Chondrocyte (in vitro differentiated cells): Measurements from ENCODE around the gene TTLL3. TPM values are rescaled to one million over a fixed set of nuclear protein-coding genes. Genes with fewer than 3 reads are reported as not detected.

ENCODE experiments used
- DNase-seq: peaks from one replicate; pipeline ENCODE4 v3.0.0; 2021; ENCODE audit warnings: mixed read lengths, low spot score
- H3K27ac Mint-ChIP-seq: one replicate; pipeline ENCODE4 v1.8.0; 2021; ENCODE audit warnings: mild to moderate bottlenecking, moderate library complexity, mixed read lengths; ENCODE audit not compliant: unreplicated experiment
- H3K27me3 Mint-ChIP-seq: 2 replicates; pipeline ENCODE4 v1.8.0; 2021; ENCODE audit warnings: low read depth, mixed read lengths
- H3K36me3 Mint-ChIP-seq: 2 replicates; pipeline ENCODE4 v1.8.0; 2021; ENCODE audit warnings: low read depth, mixed read lengths
- H3K4me1 Mint-ChIP-seq: 2 replicates; pipeline ENCODE4 v1.8.0; 2021; ENCODE audit warnings: low read depth, mild to moderate bottlenecking, mixed read lengths
- H3K4me3 Mint-ChIP-seq: one replicate; pipeline ENCODE4 v1.8.0; 2021; ENCODE audit warnings: mild to moderate bottlenecking, moderate library complexity, mixed read lengths; ENCODE audit not compliant: unreplicated experiment
- H3K9me3 Mint-ChIP-seq: 2 replicates; pipeline ENCODE4 v1.8.0; 2021; ENCODE audit warnings: low read depth, mixed read lengths
- total RNA-seq: library from RNA; stranded (reverse); gene quantifications from 3 replicates; pipeline ENCODE4 v1.2.1, GENCODE V29; 2021
- TF ChIP-seq, protein P1 (sequence below): fragments of 200-600 bp; sonication (generic); IDR thresholded peaks from 2 replicates; pipeline ENCODE4 v1.5.0; 2021; ENCODE audit warnings: antibody characterized with exemption, mild to moderate bottlenecking, moderate library complexity

TTLL3 gene
- total RNA-seq, 1 donor from 2014 or later = 38.7 TPM

GRCh38 chr3:9884555-9885165 lies 74.6 kb downstream of the TTLL3 start:
- Mint-ChIP-seq H3K4me1 (peaks cover 8% of the 10 kb centered on the region), H3K27me3 (no peaks in the 10 kb centered on the region), H3K9me3 (no peaks in the 10 kb centered on the region), H3K27ac (peak overlapping the region; percentile 90), H3K36me3 (no peaks in the 10 kb centered on the region), H3K4me3 (no peak overlapping the region)
- TF ChIP-seq, protein P1, sequence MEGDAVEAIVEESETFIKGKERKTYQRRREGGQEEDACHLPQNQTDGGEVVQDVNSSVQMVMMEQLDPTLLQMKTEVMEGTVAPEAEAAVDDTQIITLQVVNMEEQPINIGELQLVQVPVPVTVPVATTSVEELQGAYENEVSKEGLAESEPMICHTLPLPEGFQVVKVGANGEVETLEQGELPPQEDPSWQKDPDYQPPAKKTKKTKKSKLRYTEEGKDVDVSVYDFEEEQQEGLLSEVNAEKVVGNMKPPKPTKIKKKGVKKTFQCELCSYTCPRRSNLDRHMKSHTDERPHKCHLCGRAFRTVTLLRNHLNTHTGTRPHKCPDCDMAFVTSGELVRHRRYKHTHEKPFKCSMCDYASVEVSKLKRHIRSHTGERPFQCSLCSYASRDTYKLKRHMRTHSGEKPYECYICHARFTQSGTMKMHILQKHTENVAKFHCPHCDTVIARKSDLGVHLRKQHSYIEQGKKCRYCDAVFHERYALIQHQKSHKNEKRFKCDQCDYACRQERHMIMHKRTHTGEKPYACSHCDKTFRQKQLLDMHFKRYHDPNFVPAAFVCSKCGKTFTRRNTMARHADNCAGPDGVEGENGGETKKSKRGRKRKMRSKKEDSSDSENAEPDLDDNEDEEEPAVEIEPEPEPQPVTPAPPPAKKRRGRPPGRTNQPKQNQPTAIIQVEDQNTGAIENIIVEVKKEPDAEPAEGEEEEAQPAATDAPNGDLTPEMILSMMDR = no peak
- DNase-seq = no peak

Other genes with a start within 250 kb of the TTLL3 start
- 17.1 to 22.2 TPM (median 19.1 TPM) in 3 replicates for gene MTMR14, start 160.8 kb upstream of the TTLL3 start, total RNA-seq
- not detected in 3 replicates for gene CPNE9, start 106.4 kb upstream of the TTLL3 start, total RNA-seq
- 14.6 to 18.8 TPM (median 15.5 TPM) in 3 replicates for gene BRPF1, start 78.5 kb upstream of the TTLL3 start, total RNA-seq
- 23.8 to 26.7 TPM (median 24.2 TPM) in 3 replicates for gene OGG1, start 60.3 kb upstream of the TTLL3 start, total RNA-seq
- gene CAMK1, start 40.3 kb upstream of the TTLL3 start, total RNA-seq = 9.7 to 20.9 TPM (median 19.3 TPM) in 3 replicates
- 42.2 to 69.9 TPM (median 69.6 TPM) in 3 replicates for gene TADA3, start 17.8 kb upstream of the TTLL3 start, total RNA-seq
- gene ARPC4, start 17.2 kb upstream of the TTLL3 start, total RNA-seq = 150 to 179 TPM (median 177 TPM) in 3 replicates
- 26.9 to 31.4 TPM (median 27.7 TPM) in 3 replicates for gene RPUSD3, start 33.7 kb downstream of the TTLL3 start, total RNA-seq
- not detected in 3 replicates for gene CIDEC, start 70.0 kb downstream of the TTLL3 start, total RNA-seq
- gene JAGN1, start 80.3 kb downstream of the TTLL3 start, total RNA-seq = 20.3 to 25.1 TPM (median 24.5 TPM) in 3 replicates
- gene IL17RE, start 92.6 kb downstream of the TTLL3 start, total RNA-seq = 0.42 to 1.6 TPM (median 0.92 TPM) in 3 replicates
- gene IL17RC, start 106.8 kb downstream of the TTLL3 start, total RNA-seq = 20.8 to 26.4 TPM (median 21.3 TPM) in 3 replicates
- 26.5 to 29.9 TPM (median 28.2 TPM) in 3 replicates for gene CRELD1, start 123.6 kb downstream of the TTLL3 start, total RNA-seq
- gene PRRT3, start 142.1 kb downstream of the TTLL3 start, total RNA-seq = 3.9 to 7.6 TPM (median 3.9 TPM) in 3 replicates
- gene EMC3, start 176.6 kb downstream of the TTLL3 start, total RNA-seq = 51.5 to 60.0 TPM (median 52.9 TPM) in 3 replicates
- gene FANCD2, start 216.2 kb downstream of the TTLL3 start, total RNA-seq = 3.6 to 8.1 TPM (median 3.6 TPM) in 3 replicates